Keratinocyte (primary cell): ENCODE measurements around the gene DDX4. TPM values are rescaled to one million over a fixed set of nuclear protein-coding genes. Genes with fewer than 3 reads are reported as not detected.

Experiments
- DNase-seq: peaks from one replicate; pipeline ENCODE4 v3.0.0-alpha.2; 2011; ENCODE audit warnings: low read depth, missing footprints, low spot score
- FAIRE-seq: peaks from 2 replicates; lab custom pipeline; 2011; peaks lifted over from hg19 to GRCh38; lab: Jason Lieb, UNC
- H2AFZ ChIP-seq: 2 replicates; pipeline ENCODE4 v1.6.0; 2012; ENCODE audit warnings: low read length, control low read depth, inconsistent platforms; ENCODE audit not compliant: control insufficient read depth
- H3K27ac ChIP-seq: 2 replicates; pipeline ENCODE4 v1.5.1; 2011; ENCODE audit warnings: low read length; ENCODE audit not compliant: control insufficient read depth, insufficient read depth
- H3K27me3 ChIP-seq: 3 replicates; pipeline ENCODE4 v1.6.0; 2011; ENCODE audit warnings: low read length; ENCODE audit not compliant: control insufficient read depth, insufficient read depth; ENCODE audit errors: extremely low read depth
- H3K36me3 ChIP-seq, 2 experiments: 2 replicates in 1 of 2; 3 replicates in 1 of 2; pipeline ENCODE4 v1.5.1; 2011; ENCODE audit warnings: low read length in 2 of 2, mild to moderate bottlenecking in 1 of 2; ENCODE audit not compliant: control insufficient read depth in 2 of 2, insufficient read depth in 2 of 2; ENCODE audit errors: extremely low read depth in 1 of 2
- H3K4me1 ChIP-seq: 3 replicates; pipeline ENCODE4 v1.5.1; 2011; ENCODE audit warnings: low read length; ENCODE audit not compliant: control insufficient read depth, insufficient read depth; ENCODE audit errors: extremely low read depth
- H3K4me2 ChIP-seq: 3 replicates; pipeline ENCODE4 v1.6.0; 2011; ENCODE audit warnings: low read depth, low read length; ENCODE audit not compliant: control insufficient read depth, insufficient read depth; ENCODE audit errors: extremely low read depth
- H3K4me3 ChIP-seq, 3 experiments: fragments of 200-600 bp in 1 of 3; sonication (generic) in 1 of 3; 2 replicates in 2 of 3; 3 replicates in 1 of 3; pipeline ENCODE4 v1.5.1; 2011 to 2016; ENCODE audit warnings: low read length in 3 of 3, mild to moderate bottlenecking in 3 of 3, control low read depth in 2 of 3, inconsistent platforms in 1 of 3, low read depth in 1 of 3, mixed read lengths in 1 of 3, mixed run types in 1 of 3, moderate library complexity in 1 of 3; ENCODE audit not compliant: control insufficient read depth in 2 of 3, insufficient read depth in 2 of 3; ENCODE audit errors: extremely low read depth in 1 of 3
- H3K79me2 ChIP-seq: 2 replicates; pipeline ENCODE4 v1.6.0; 2012; ENCODE audit warnings: low read length; ENCODE audit not compliant: control insufficient read depth, insufficient read depth
- H3K9ac ChIP-seq: 3 replicates; pipeline ENCODE4 v1.6.0; 2011; ENCODE audit warnings: low read length; ENCODE audit not compliant: control insufficient read depth, insufficient read depth; ENCODE audit errors: extremely low read depth
- H3K9me1 ChIP-seq: 3 replicates; pipeline ENCODE4 v1.6.0; 2011; ENCODE audit warnings: low read length; ENCODE audit not compliant: control insufficient read depth, insufficient read depth; ENCODE audit errors: extremely low read depth
- H3K9me3 ChIP-seq: 2 replicates; pipeline ENCODE4 v1.5.1; 2012; ENCODE audit warnings: low read depth, low read length; ENCODE audit not compliant: control insufficient read depth
- H4K20me1 ChIP-seq: 3 replicates; pipeline ENCODE4 v1.6.0; 2011; ENCODE audit warnings: low read length; ENCODE audit not compliant: control insufficient read depth, insufficient read depth; ENCODE audit errors: extremely low read depth
- EZH2 ChIP-seq: IDR thresholded peaks from one replicate; pipeline ENCODE4 v1.6.1; 2012; ENCODE audit warnings: inconsistent platforms, mild to moderate bottlenecking, low read length, moderate library complexity
- dilution Hi-C: fragments of 300-500 bp; cut with MboI; formaldehyde crosslinking; loops from one replicate; pipeline ENCODE4 v1.7.0; 2020; ENCODE audit warnings: low sequenced_read_pairs; ENCODE audit not compliant: extremely low pct_ligation_motif_present
- polyA plus RNA-seq, 5 experiments: library from polyadenylated mRNA; depleted of rRNA in 3 of 5; stranded (reverse) in 3 of 5; stranded (forward) in 1 of 5; unstranded in 1 of 5; fragments of >200 nt; gene quantifications; 1 replicate in 1 of 5; 2 replicates in 3 of 5; 3 replicates in 1 of 5; pipeline versions ENCODE4 v1.2.1 to v1.2.3, GENCODE V29; 2011 to 2012; ENCODE audit warnings: missing spikeins in 2 of 5, low read depth in 1 of 5, low replicate concordance in 1 of 5
- TF ChIP-seq, protein P1 (sequence below), 3 experiments: IDR thresholded peaks in 1 of 3; conservative IDR thresholded peaks in 1 of 3; optimal IDR thresholded peaks in 1 of 3; 2 replicates in 2 of 3; 3 replicates in 1 of 3; pipeline versions ENCODE3 to v1.5.1; 2011; ENCODE audit warnings: low read length in 3 of 3, mild to moderate bottlenecking in 3 of 3, moderate library complexity in 2 of 3, control low read depth in 1 of 3, inconsistent platforms in 1 of 3; ENCODE audit not compliant: insufficient read depth in 2 of 3; ENCODE audit errors: extremely low read depth in 1 of 3

The DDX4 gene
- polyA plus RNA-seq, 1 donor (not counting 4 experiments of a cell fraction or from before 2014, with no cell fraction given), result 0.04 TPM

DNA sequence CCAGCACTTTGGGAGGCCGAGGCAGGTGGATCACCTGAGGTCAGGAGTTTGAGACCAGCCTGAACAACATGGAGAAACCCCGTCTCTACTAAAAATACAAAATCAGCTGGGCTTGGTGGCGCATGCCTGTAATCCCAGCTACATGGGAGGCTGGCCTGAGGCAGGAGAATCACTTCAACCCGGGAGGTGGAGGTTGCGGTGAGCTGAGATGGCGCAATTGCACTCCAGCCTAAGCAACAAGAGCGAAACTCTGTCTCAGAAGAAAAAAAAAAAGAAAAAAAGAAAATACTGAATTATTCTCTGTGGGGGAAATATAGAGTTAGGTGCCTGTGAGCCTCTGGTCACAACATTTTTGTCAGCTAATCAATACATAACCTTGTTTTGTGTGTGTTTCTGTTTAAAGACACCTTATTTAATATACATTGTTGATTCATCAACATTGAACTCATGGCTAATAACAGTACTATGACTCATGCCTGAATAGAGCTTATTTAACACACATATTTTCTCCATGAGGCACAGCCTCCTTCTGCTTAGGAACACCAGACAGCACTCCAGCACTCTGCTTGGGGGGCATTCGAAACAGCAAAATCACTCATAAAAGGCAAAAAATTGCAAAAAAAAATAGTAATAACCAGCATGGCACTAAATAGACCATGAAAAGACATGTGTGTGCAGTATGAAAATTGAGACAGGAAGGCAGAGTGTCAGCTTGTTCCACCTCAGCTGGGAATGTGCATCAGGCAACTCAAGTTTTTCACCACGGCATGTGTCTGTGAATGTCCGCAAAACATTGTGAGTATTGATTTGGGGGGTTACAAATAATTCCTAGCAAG is 113.2 kb downstream of the DDX4 start, which contains the start of gene IL31RA:
Gene IL31RA, plus strand, starts transcription at position 519 of the 836 bp plus-strand sequence. Its CDS starts 214 bp downstream, at position 733.
- peak within 1 kb of the TSS; percentile 79 for H3K9ac ChIP-seq
- TF ChIP-seq, protein P1, sequence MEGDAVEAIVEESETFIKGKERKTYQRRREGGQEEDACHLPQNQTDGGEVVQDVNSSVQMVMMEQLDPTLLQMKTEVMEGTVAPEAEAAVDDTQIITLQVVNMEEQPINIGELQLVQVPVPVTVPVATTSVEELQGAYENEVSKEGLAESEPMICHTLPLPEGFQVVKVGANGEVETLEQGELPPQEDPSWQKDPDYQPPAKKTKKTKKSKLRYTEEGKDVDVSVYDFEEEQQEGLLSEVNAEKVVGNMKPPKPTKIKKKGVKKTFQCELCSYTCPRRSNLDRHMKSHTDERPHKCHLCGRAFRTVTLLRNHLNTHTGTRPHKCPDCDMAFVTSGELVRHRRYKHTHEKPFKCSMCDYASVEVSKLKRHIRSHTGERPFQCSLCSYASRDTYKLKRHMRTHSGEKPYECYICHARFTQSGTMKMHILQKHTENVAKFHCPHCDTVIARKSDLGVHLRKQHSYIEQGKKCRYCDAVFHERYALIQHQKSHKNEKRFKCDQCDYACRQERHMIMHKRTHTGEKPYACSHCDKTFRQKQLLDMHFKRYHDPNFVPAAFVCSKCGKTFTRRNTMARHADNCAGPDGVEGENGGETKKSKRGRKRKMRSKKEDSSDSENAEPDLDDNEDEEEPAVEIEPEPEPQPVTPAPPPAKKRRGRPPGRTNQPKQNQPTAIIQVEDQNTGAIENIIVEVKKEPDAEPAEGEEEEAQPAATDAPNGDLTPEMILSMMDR (optimal IDR thresholded peaks at IDR 0.05 in 1 of 3, IDR thresholded peaks at IDR 0.05 in 1 of 3, conservative IDR thresholded peaks at IDR 0.05 in 1 of 3; ENCODE audit: extremely low read depth in 1 of 3, insufficient read depth in 2 of 3, low read length in 3 of 3), result no peak
- TF ChIP-seq EZH2, result no peak
- H3K4me3 ChIP-seq, result peak within 1 kb of the TSS; percentile 44 to 71 (median 67)
- DNase-seq (peak; percentile 44), FAIRE-seq (peak; percentile 96)
- dilution Hi-C loops, result no loop called here
- H3K27me3 ChIP-seq, result no peaks in the 10 kb centered on the region
- H3K9me3 ChIP-seq, result no peaks in the 10 kb centered on the region
- H3K27ac ChIP-seq, result peak within 1 kb of the TSS; percentile 95
- peak within 1 kb of the TSS; percentile 86 for H3K4me2 ChIP-seq
- H3K36me3 ChIP-seq, result no peaks in the 10 kb centered on the region
- H4K20me1 ChIP-seq, result no peaks in the 10 kb centered on the region
- H2AFZ ChIP-seq, result peak within 1 kb of the TSS; percentile 74
- H3K4me1 ChIP-seq, result peaks cover 33% of the 10 kb centered on the region
- no peaks in the 10 kb centered on the region for H3K9me1 ChIP-seq
- H3K79me2 ChIP-seq, result no peaks in the 10 kb centered on the region

DNA sequence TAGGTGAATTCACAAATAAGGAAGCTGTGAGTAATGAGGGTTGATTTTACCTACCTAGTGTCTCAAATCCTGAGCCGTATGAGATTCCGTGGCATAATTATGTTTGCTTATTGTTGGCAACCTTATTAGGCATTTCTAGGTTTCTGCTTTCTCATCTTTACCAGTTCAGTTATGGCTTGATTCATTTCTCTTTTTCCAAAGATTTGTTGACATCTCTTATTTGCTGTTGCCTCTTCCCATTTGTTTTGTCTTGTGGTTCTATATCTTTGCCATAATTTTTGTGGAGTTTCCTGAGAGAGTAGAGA is 113.8 kb downstream of the DDX4 start:
- H3K9ac ChIP-seq, result peak overlapping the region; percentile 79
- FAIRE-seq (no peak), DNase-seq (no peak)
- H3K9me1 ChIP-seq, result no peaks in the 10 kb centered on the region
- H3K4me1 ChIP-seq, result peaks cover 33% of the 10 kb centered on the region
- peak overlapping the region; percentile 95 for H3K27ac ChIP-seq
- TF ChIP-seq, protein P1 (optimal IDR thresholded peaks at IDR 0.05 in 1 of 3, IDR thresholded peaks at IDR 0.05 in 1 of 3, conservative IDR thresholded peaks at IDR 0.05 in 1 of 3; ENCODE audit: extremely low read depth in 1 of 3, insufficient read depth in 2 of 3, low read length in 3 of 3), result no peak
- TF ChIP-seq EZH2, result no peak
- H3K36me3 ChIP-seq, result no peaks in the 10 kb centered on the region
- no peaks in the 10 kb centered on the region for H3K79me2 ChIP-seq
- H3K4me3 ChIP-seq, result peak overlapping the region; percentile 44 to 71 (median 67)
- no peaks in the 10 kb centered on the region for H4K20me1 ChIP-seq
- peak overlapping the region; percentile 86 for H3K4me2 ChIP-seq
- no peaks in the 10 kb centered on the region for H3K9me3 ChIP-seq
- dilution Hi-C loops, result no loop called here
- no peaks in the 10 kb centered on the region for H3K27me3 ChIP-seq
- H2AFZ ChIP-seq, result peak overlapping the region; percentile 74
